WI38 (cell line): ENCODE results near the gene SETD2.
"Not testable (repeated sequence)": the region's sequence is repeated elsewhere in the genome, so short reads cannot be mapped to it uniquely, and the experiment has no call there.

Source experiments
- H3K4me3 ChIP-seq: 2 replicates; pipeline ENCODE4 v1.5.1; 2011; ENCODE audit warnings: low read depth, mild to moderate bottlenecking, control low read depth, low read length
- CTCF ChIP-seq: IDR thresholded peaks from 2 replicates; pipeline ENCODE4 v1.5.1; 2012; ENCODE audit warnings: low read depth, mild to moderate bottlenecking, control low read depth, low read length

Gene SETD2

GRCh38 chr3:47145272-47145671 lies 18.6 kb downstream of the SETD2 start:
- TF ChIP-seq CTCF: no peak
- no peak overlapping the region for H3K4me3 ChIP-seq

- no peak overlapping the region for H3K4me3 ChIP-seq
- no peak for TF ChIP-seq CTCF
Observed at GRCh38 chr3:47143068-47143467, 20.8 kb downstream of the SETD2 start.

- H3K4me3 ChIP-seq: not testable (repeated sequence)
Observed at GRCh38 chr3:47142536-47142935, 21.4 kb downstream of the SETD2 start.

GRCh38 chr3:47140973-47141461 lies 22.9 kb downstream of the SETD2 start:
- H3K4me3 ChIP-seq: not testable (repeated sequence)

- H3K4me3 ChIP-seq: not testable (repeated sequence)
Observed at GRCh38 chr3:47140553-47140952, 23.4 kb downstream of the SETD2 start.

- no peak for TF ChIP-seq CTCF
- no peak overlapping the region for H3K4me3 ChIP-seq
Observed at GRCh38 chr3:47134311-47134710, 29.6 kb downstream of the SETD2 start.

- no peak overlapping the region for H3K4me3 ChIP-seq
- TF ChIP-seq CTCF: no peak
Observed at GRCh38 chr3:47133641-47134040, 30.3 kb downstream of the SETD2 start.

GRCh38 chr3:47130557-47130956 lies 33.4 kb downstream of the SETD2 start:
- TF ChIP-seq CTCF: no peak
- H3K4me3 ChIP-seq: no peak overlapping the region

GRCh38 chr3:47128137-47128536 lies 35.8 kb downstream of the SETD2 start:
- no peak overlapping the region for H3K4me3 ChIP-seq
- TF ChIP-seq CTCF: no peak
